ENCODE results near the gene SPATA16.

Gene SPATA16

GRCh38 chr3:173008978-173009377, 132.1 kb downstream of the SPATA16 start:
- Histone ChIP-seq H3K27ac (ENCODE audit: low read depth, low read length) (no peak overlapping the region), H3K9me3 (ENCODE audit: control insufficient read depth in 1 of 2, low read length in 2 of 2) (no peaks in the 10 kb centered on the region), H3K36me3 (ENCODE audit: control insufficient read depth in 1 of 2, insufficient read depth in 2 of 2, low read length in 2 of 2) (no peaks in the 10 kb centered on the region), H3K9ac (ENCODE audit: low read depth in 1 of 2, low read length in 2 of 2) (no peak overlapping the region), H3K4me3 (ENCODE audit: low read depth in 1 of 2, low read length in 2 of 2) (no peak overlapping the region), H3K27me3 (ENCODE audit: control insufficient read depth in 1 of 2, insufficient read depth in 2 of 2, low read length in 2 of 2) (no peaks in the 10 kb centered on the region), H3K4me1 (ENCODE audit: control insufficient read depth in 1 of 2, insufficient read depth in 2 of 2, low read length in 2 of 2) (no peaks in the 10 kb centered on the region)

- Histone ChIP-seq H3K27me3 (ENCODE audit: control insufficient read depth in 1 of 2, insufficient read depth in 2 of 2, low read length in 2 of 2) (no peaks in the 10 kb centered on the region), H3K4me1 (ENCODE audit: control insufficient read depth in 1 of 2, insufficient read depth in 2 of 2, low read length in 2 of 2) (no peaks in the 10 kb centered on the region), H3K9ac (ENCODE audit: low read depth in 1 of 2, low read length in 2 of 2) (no peak overlapping the region), H3K27ac (ENCODE audit: low read depth, low read length) (no peak overlapping the region), H3K36me3 (ENCODE audit: control insufficient read depth in 1 of 2, insufficient read depth in 2 of 2, low read length in 2 of 2) (no peaks in the 10 kb centered on the region), H3K9me3 (ENCODE audit: control insufficient read depth in 1 of 2, low read length in 2 of 2) (no peaks in the 10 kb centered on the region), H3K4me3 (ENCODE audit: low read depth in 1 of 2, low read length in 2 of 2) (no peak overlapping the region)
Measured at GRCh38 chr3:173007079-173007723, 133.8 kb downstream of the SPATA16 start.

GRCh38 chr3:173006006-173006405, 135.0 kb downstream of the SPATA16 start:
- Histone ChIP-seq H3K27me3 (ENCODE audit: control insufficient read depth in 1 of 2, insufficient read depth in 2 of 2, low read length in 2 of 2) (no peaks in the 10 kb centered on the region), H3K9ac (ENCODE audit: low read depth in 1 of 2, low read length in 2 of 2) (no peak overlapping the region), H3K4me3 (ENCODE audit: low read depth in 1 of 2, low read length in 2 of 2) (no peak overlapping the region), H3K9me3 (ENCODE audit: control insufficient read depth in 1 of 2, low read length in 2 of 2) (no peaks in the 10 kb centered on the region), H3K36me3 (ENCODE audit: control insufficient read depth in 1 of 2, insufficient read depth in 2 of 2, low read length in 2 of 2) (no peaks in the 10 kb centered on the region), H3K27ac (ENCODE audit: low read depth, low read length) (no peak overlapping the region), H3K4me1 (ENCODE audit: control insufficient read depth in 1 of 2, insufficient read depth in 2 of 2, low read length in 2 of 2) (no peaks in the 10 kb centered on the region)

GRCh38 chr3:173004681-173005080, 136.4 kb downstream of the SPATA16 start:
- H3K36me3 ChIP-seq (ENCODE audit: control insufficient read depth in 1 of 2, insufficient read depth in 2 of 2, low read length in 2 of 2) = no peaks in the 10 kb centered on the region
- no peaks in the 10 kb centered on the region for H3K9me3 ChIP-seq (ENCODE audit: control insufficient read depth in 1 of 2, low read length in 2 of 2)
- H3K4me3 ChIP-seq (ENCODE audit: low read depth in 1 of 2, low read length in 2 of 2) = no peak overlapping the region
- H3K27ac ChIP-seq (ENCODE audit: low read depth, low read length) = no peak overlapping the region
- no peaks in the 10 kb centered on the region for H3K4me1 ChIP-seq (ENCODE audit: control insufficient read depth in 1 of 2, insufficient read depth in 2 of 2, low read length in 2 of 2)
- no peak overlapping the region for H3K9ac ChIP-seq (ENCODE audit: low read depth in 1 of 2, low read length in 2 of 2)
- H3K27me3 ChIP-seq (ENCODE audit: control insufficient read depth in 1 of 2, insufficient read depth in 2 of 2, low read length in 2 of 2) = no peaks in the 10 kb centered on the region

DNA sequence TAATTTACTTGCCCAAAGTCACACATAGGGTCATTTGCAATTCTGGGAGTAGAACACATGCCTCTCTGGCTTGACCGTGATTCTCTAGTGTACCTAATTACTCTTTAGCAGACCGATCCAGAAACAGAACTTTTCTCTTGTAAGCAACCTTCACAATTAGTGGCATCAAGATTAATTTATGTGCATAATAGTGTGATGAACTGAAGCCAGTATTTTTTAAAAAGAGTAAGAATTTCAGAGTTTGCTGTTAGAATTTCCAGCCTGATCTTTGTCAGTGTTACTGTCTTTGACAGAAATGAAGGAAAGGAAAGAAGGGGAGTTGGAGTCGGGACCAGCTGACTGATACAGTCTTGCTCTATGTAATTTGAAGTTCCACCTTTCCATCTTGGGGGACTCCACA, 137.1 kb downstream of the SPATA16 start:
- Histone ChIP-seq H3K27me3 (ENCODE audit: control insufficient read depth in 1 of 2, insufficient read depth in 2 of 2, low read length in 2 of 2) (no peaks in the 10 kb centered on the region), H3K9me3 (ENCODE audit: control insufficient read depth in 1 of 2, low read length in 2 of 2) (no peaks in the 10 kb centered on the region), H3K27ac (ENCODE audit: low read depth, low read length) (no peak overlapping the region), H3K4me3 (ENCODE audit: low read depth in 1 of 2, low read length in 2 of 2) (no peak overlapping the region), H3K36me3 (ENCODE audit: control insufficient read depth in 1 of 2, insufficient read depth in 2 of 2, low read length in 2 of 2) (no peaks in the 10 kb centered on the region), H3K4me1 (ENCODE audit: control insufficient read depth in 1 of 2, insufficient read depth in 2 of 2, low read length in 2 of 2) (no peaks in the 10 kb centered on the region), H3K9ac (ENCODE audit: low read depth in 1 of 2, low read length in 2 of 2) (no peak overlapping the region)

- no peak overlapping the region for H3K27ac ChIP-seq (ENCODE audit: low read depth, low read length)
- H3K36me3 ChIP-seq (ENCODE audit: control insufficient read depth in 1 of 2, insufficient read depth in 2 of 2, low read length in 2 of 2) = no peaks in the 10 kb centered on the region
- H3K27me3 ChIP-seq (ENCODE audit: control insufficient read depth in 1 of 2, insufficient read depth in 2 of 2, low read length in 2 of 2) = no peaks in the 10 kb centered on the region
- H3K4me3 ChIP-seq (ENCODE audit: low read depth in 1 of 2, low read length in 2 of 2) = no peak overlapping the region
- H3K9ac ChIP-seq (ENCODE audit: low read depth in 1 of 2, low read length in 2 of 2) = no peak overlapping the region
- no peaks in the 10 kb centered on the region for H3K9me3 ChIP-seq (ENCODE audit: control insufficient read depth in 1 of 2, low read length in 2 of 2)
- no peaks in the 10 kb centered on the region for H3K4me1 ChIP-seq (ENCODE audit: control insufficient read depth in 1 of 2, insufficient read depth in 2 of 2, low read length in 2 of 2)
Measured at GRCh38 chr3:173003471-173003870, 137.6 kb downstream of the SPATA16 start.

- no peaks in the 10 kb centered on the region for H3K9me3 ChIP-seq (ENCODE audit: control insufficient read depth in 1 of 2, low read length in 2 of 2)
Measured at GRCh38 chr3:173001622-173002021, 139.4 kb downstream of the SPATA16 start.

DNA sequence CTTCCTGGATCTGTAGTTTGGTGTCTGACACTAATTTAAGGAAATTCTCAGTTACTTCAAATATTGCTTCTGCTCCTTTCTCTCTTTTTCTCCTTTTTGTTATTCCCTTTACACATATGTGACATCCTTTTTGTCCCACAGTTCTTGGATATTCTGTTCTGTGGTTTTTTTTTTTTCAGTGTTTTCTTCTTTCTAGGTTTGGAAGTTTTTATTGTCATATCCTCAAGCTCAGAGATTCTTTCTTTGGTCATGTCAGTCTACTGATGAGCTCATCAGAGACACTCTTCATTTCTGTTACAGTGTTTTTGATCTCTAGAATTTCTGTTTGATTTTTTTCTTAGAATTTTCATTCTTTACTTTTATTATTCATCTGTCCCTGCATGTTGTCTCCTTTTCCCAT, 140.5 kb downstream of the SPATA16 start:
- Histone ChIP-seq H3K9ac (ENCODE audit: low read depth in 1 of 2, low read length in 2 of 2) (no peak overlapping the region), H3K36me3 (ENCODE audit: control insufficient read depth in 1 of 2, insufficient read depth in 2 of 2, low read length in 2 of 2) (no peaks in the 10 kb centered on the region), H3K4me1 (ENCODE audit: control insufficient read depth in 1 of 2, insufficient read depth in 2 of 2, low read length in 2 of 2) (no peaks in the 10 kb centered on the region), H3K27me3 (ENCODE audit: control insufficient read depth in 1 of 2, insufficient read depth in 2 of 2, low read length in 2 of 2) (no peaks in the 10 kb centered on the region), H3K27ac (ENCODE audit: low read depth, low read length) (no peak overlapping the region), H3K4me3 (ENCODE audit: low read depth in 1 of 2, low read length in 2 of 2) (no peak overlapping the region), H3K9me3 (ENCODE audit: control insufficient read depth in 1 of 2, low read length in 2 of 2) (no peaks in the 10 kb centered on the region)

More at GRCh38 chr3:173001622-173002021, 139.4 kb downstream of the SPATA16 start:
- no peak overlapping the region for H3K27ac ChIP-seq (ENCODE audit: low read depth, low read length)
- no peak overlapping the region for H3K9ac ChIP-seq (ENCODE audit: low read depth in 1 of 2, low read length in 2 of 2)
- H3K27me3 ChIP-seq (ENCODE audit: control insufficient read depth in 1 of 2, insufficient read depth in 2 of 2, low read length in 2 of 2) = no peaks in the 10 kb centered on the region
- no peak overlapping the region for H3K4me3 ChIP-seq (ENCODE audit: low read depth in 1 of 2, low read length in 2 of 2)
- no peaks in the 10 kb centered on the region for H3K4me1 ChIP-seq (ENCODE audit: control insufficient read depth in 1 of 2, insufficient read depth in 2 of 2, low read length in 2 of 2)
- no peaks in the 10 kb centered on the region for H3K36me3 ChIP-seq (ENCODE audit: control insufficient read depth in 1 of 2, insufficient read depth in 2 of 2, low read length in 2 of 2)

DNA sequence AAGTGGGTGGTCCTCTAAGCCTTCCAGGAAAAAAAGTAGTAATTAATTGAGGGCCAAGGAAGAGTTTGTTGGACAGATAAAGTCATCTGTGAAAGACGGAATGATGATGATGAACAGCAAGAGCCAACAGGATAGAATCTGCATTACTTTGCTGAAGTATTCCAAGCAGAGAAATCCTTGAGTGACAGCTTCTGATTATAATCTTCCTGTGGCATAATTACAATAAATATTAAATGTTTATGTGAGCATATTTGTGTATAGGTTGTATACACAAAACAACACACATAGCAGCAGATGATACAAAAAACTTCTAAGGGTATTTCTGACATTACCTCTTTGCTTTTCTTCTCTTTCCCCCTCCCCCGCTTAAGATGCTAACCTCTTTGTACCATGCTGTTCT, 147.6 kb downstream of the SPATA16 start:
- no peaks in the 10 kb centered on the region for H3K36me3 ChIP-seq (ENCODE audit: control insufficient read depth in 1 of 2, insufficient read depth in 2 of 2, low read length in 2 of 2)
- H3K4me3 ChIP-seq (ENCODE audit: low read depth in 1 of 2, low read length in 2 of 2) = no peak overlapping the region
- no peaks in the 10 kb centered on the region for H3K9me3 ChIP-seq (ENCODE audit: control insufficient read depth in 1 of 2, low read length in 2 of 2)
- no peaks in the 10 kb centered on the region for H3K4me1 ChIP-seq (ENCODE audit: control insufficient read depth in 1 of 2, insufficient read depth in 2 of 2, low read length in 2 of 2)
- H3K27ac ChIP-seq (ENCODE audit: low read depth, low read length) = no peak overlapping the region
- no peaks in the 10 kb centered on the region for H3K27me3 ChIP-seq (ENCODE audit: control insufficient read depth in 1 of 2, insufficient read depth in 2 of 2, low read length in 2 of 2)
- no peak overlapping the region for H3K9ac ChIP-seq (ENCODE audit: low read depth in 1 of 2, low read length in 2 of 2)

DNA sequence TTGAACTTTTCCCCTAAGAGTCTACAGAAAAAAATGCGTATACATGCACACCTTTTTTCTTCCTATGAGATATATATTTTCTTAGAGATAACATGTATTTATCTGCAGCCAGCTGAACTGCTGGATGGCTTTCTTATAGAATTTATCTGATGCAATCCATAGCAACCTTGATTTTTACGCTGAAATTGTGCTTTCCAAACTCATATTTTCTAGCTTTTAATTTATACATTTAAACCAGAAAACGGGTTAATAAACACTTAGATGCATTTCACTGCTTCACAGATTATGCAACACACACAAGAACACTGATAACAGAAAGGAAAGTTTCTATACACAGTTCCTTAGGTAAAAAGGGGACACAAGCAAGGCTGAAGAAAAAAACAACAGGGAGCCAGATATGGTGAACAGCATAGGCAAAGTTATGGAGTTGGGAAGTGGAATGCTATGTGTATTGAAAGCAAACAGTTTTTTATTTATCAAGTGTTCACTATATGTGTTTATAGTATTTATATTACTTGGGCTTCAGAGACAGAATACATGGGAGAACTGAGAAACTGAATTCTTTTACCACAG, 149.5 kb downstream of the SPATA16 start:
- H3K27ac ChIP-seq (ENCODE audit: low read depth, low read length) = no peak overlapping the region
- H3K36me3 ChIP-seq (ENCODE audit: control insufficient read depth in 1 of 2, insufficient read depth in 2 of 2, low read length in 2 of 2) = no peaks in the 10 kb centered on the region
- no peaks in the 10 kb centered on the region for H3K4me1 ChIP-seq (ENCODE audit: control insufficient read depth in 1 of 2, insufficient read depth in 2 of 2, low read length in 2 of 2)
- H3K9me3 ChIP-seq (ENCODE audit: control insufficient read depth in 1 of 2, low read length in 2 of 2) = no peaks in the 10 kb centered on the region
- H3K27me3 ChIP-seq (ENCODE audit: control insufficient read depth in 1 of 2, insufficient read depth in 2 of 2, low read length in 2 of 2) = no peaks in the 10 kb centered on the region
- H3K4me3 ChIP-seq (ENCODE audit: low read depth in 1 of 2, low read length in 2 of 2) = no peak overlapping the region
- H3K9ac ChIP-seq (ENCODE audit: low read depth in 1 of 2, low read length in 2 of 2) = no peak overlapping the region

Measured in duodenal mucosa (tissue), 2 donors.